ENCODE measurements around the gene SARDH. TPM values are rescaled to one million over a fixed set of nuclear protein-coding genes. Genes with fewer than 3 reads are reported as not detected.

The SARDH gene
- total and polyA plus RNA-seq, 4 donors, result 0.84 to 3.0 (median 2.0) TPM; not detected in 1

DNA sequence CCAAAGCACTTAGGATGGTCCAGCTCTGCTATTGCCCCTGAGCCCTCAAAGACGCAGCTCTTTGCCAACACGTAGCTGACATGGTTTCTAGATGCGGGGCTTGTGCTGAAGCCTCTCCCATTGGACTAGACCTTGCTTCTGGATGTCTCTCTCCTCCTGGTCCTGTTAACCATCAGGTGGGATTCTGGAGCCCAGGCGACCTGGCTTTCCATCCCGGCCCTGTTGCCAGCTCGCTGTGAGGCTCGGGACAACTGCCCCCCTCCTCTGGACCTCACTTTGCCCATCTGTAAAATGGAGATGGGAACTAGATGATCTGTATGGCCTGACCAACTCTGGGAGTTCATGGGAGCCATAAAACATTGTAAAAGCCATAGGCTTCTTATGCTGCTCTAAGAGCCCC lies 98.0 kb downstream of the SARDH start:
- Histone ChIP-seq H3K9me3 (ENCODE audit: control insufficient read depth, low read length) (no peaks in the 10 kb centered on the region), H3K4me3 (ENCODE audit: low read length in 2 of 2) (no peak overlapping the region), H3K4me1 (ENCODE audit: control insufficient read depth in 1 of 2, insufficient read depth in 2 of 2, low read length in 2 of 2) (no peaks in the 10 kb centered on the region), H3K36me3 (ENCODE audit: control insufficient read depth in 1 of 2, insufficient read depth in 2 of 2, low read length in 1 of 2) (no peaks in the 10 kb centered on the region), H3K27me3 (ENCODE audit: control insufficient read depth in 1 of 2, insufficient read depth in 2 of 2, low read length in 1 of 2) (no peaks in the 10 kb centered on the region), H3K27ac (ENCODE audit: low read depth in 1 of 2, low read length in 2 of 2) (no peak overlapping the region)
- DNase-seq (no peak), ATAC-seq (ENCODE audit: low FRiP score) (no peak)
- 81 to 85% methylated on average over 7 of the region's 7 CpGs for WGBS, 2 donors
- intact Hi-C loops (cut with DNase I), result no loop called here

DNA sequence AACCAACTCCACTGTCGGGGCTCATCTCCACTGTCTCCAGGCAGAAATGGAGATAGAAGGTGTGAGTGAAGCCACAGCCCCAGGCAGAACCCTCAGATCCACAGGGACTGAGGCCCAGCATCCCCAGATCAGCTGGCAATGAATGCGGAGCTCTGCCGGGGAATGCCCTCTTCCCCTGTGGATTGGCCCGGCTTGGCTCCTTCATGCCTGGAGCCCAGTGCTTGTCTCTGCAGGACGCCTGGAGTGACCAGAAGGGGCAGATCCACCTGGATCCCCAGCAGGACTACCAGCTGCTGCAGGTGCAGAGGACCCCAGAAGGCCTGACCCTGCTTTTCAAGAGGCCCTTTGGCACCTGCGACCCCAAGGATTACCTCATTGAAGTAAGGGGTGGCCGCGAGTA lies 98.5 kb downstream of the SARDH start:
- Histone ChIP-seq H3K36me3 (ENCODE audit: control insufficient read depth in 1 of 2, insufficient read depth in 2 of 2, low read length in 1 of 2) (no peaks in the 10 kb centered on the region), H3K4me3 (ENCODE audit: low read length in 2 of 2) (no peak overlapping the region), H3K9me3 (ENCODE audit: control insufficient read depth, low read length) (no peaks in the 10 kb centered on the region), H3K4me1 (ENCODE audit: control insufficient read depth in 1 of 2, insufficient read depth in 2 of 2, low read length in 2 of 2) (no peaks in the 10 kb centered on the region), H3K27me3 (ENCODE audit: control insufficient read depth in 1 of 2, insufficient read depth in 2 of 2, low read length in 1 of 2) (no peaks in the 10 kb centered on the region), H3K27ac (ENCODE audit: low read depth in 1 of 2, low read length in 2 of 2) (no peak overlapping the region)
- ATAC-seq (ENCODE audit: low FRiP score) (no peak), DNase-seq (no peak)
- WGBS, 2 donors, result 81 to 84% methylated on average over 8 of the region's 8 CpGs
- intact Hi-C loops (cut with DNase I), result no loop called here

DNA sequence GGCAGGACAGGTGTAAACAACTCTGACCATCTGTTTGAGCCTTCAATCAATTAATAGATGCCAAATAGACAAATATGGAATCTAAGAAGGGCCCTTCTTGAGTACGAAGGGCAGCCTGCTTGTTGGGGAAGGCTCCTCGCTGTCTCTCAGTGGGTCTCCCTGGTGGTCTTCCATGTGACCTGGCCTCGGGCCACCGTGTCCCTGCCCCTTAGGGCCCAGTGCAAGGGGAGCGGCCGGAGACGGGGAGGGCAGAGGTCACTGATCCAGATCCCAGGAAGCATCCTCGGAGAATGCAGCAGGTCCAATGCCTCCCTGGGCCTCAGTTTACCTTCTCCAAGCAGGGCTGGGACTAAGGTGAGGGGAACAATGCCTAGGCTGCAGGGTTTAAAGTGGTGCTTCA lies 99.4 kb downstream of the SARDH start:
- H3K4me3 ChIP-seq (ENCODE audit: low read length in 2 of 2), result no peak overlapping the region
- no peak for DNase-seq
- WGBS, 2 donors, result 56 to 68% methylated on average over 8 of the region's 8 CpGs
- H3K27me3 ChIP-seq (ENCODE audit: control insufficient read depth in 1 of 2, insufficient read depth in 2 of 2, low read length in 1 of 2), result no peaks in the 10 kb centered on the region
- no peak overlapping the region for H3K27ac ChIP-seq (ENCODE audit: low read depth in 1 of 2, low read length in 2 of 2)
- intact Hi-C loops (cut with DNase I), result no loop called here
- ATAC-seq (ENCODE audit: low FRiP score), result no peak
- H3K4me1 ChIP-seq (ENCODE audit: control insufficient read depth in 1 of 2, insufficient read depth in 2 of 2, low read length in 2 of 2), result no peaks in the 10 kb centered on the region
- H3K9me3 ChIP-seq (ENCODE audit: control insufficient read depth, low read length), result no peaks in the 10 kb centered on the region
- no peaks in the 10 kb centered on the region for H3K36me3 ChIP-seq (ENCODE audit: control insufficient read depth in 1 of 2, insufficient read depth in 2 of 2, low read length in 1 of 2)

GRCh38 chr9:133638076-133638475 lies 100.1 kb downstream of the SARDH start:
- ATAC-seq (ENCODE audit: low FRiP score) (no peak), DNase-seq (no peak)
- H3K4me3 ChIP-seq (ENCODE audit: low read length in 2 of 2), result no peak overlapping the region
- no peaks in the 10 kb centered on the region for H3K36me3 ChIP-seq (ENCODE audit: control insufficient read depth in 1 of 2, insufficient read depth in 2 of 2, low read length in 1 of 2)
- H3K27ac ChIP-seq (ENCODE audit: low read depth in 1 of 2, low read length in 2 of 2), result no peak overlapping the region
- H3K4me1 ChIP-seq (ENCODE audit: control insufficient read depth in 1 of 2, insufficient read depth in 2 of 2, low read length in 2 of 2), result no peaks in the 10 kb centered on the region
- 50 to 51% methylated on average over 8 of the region's 8 CpGs for WGBS, 2 donors
- intact Hi-C loops (cut with DNase I), result no loop called here
- no peaks in the 10 kb centered on the region for H3K27me3 ChIP-seq (ENCODE audit: control insufficient read depth in 1 of 2, insufficient read depth in 2 of 2, low read length in 1 of 2)
- no peaks in the 10 kb centered on the region for H3K9me3 ChIP-seq (ENCODE audit: control insufficient read depth, low read length)

DNA sequence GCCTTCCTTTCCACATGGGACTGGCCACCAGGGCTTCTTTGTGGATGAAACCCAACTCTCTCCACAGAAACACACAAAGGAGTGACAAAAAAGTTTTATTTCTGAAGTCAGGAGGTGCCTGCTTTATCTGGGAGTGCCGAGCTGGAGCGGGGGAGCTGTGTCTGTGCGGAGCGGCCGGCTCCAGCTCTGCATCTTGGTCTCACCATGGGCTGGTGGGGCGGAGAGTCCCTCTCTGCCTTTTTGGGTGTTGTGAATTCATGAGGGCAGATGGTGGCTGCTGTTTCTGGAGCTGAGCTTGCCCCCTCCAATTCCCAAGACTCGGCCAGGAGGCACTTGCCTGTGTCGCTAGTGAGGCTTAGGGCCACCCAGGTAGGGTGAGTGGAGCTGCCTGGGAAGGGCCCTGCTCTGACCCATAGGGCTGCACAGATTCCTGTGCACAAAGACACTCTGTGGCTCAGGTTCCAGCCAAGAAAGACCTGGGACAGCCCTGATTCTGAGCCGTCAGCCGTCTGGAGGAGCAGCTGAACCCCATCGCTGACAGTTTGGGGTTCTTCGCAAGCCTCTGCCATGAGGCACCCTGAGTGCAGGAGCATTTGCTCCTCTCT lies 100.6 kb downstream of the SARDH start:
- Histone ChIP-seq H3K36me3 (ENCODE audit: control insufficient read depth in 1 of 2, insufficient read depth in 2 of 2, low read length in 1 of 2) (no peaks in the 10 kb centered on the region), H3K9me3 (ENCODE audit: control insufficient read depth, low read length) (no peaks in the 10 kb centered on the region), H3K27me3 (ENCODE audit: control insufficient read depth in 1 of 2, insufficient read depth in 2 of 2, low read length in 1 of 2) (no peaks in the 10 kb centered on the region), H3K4me1 (ENCODE audit: control insufficient read depth in 1 of 2, insufficient read depth in 2 of 2, low read length in 2 of 2) (no peaks in the 10 kb centered on the region), H3K27ac (ENCODE audit: low read depth in 1 of 2, low read length in 2 of 2) (no peak overlapping the region), H3K4me3 (ENCODE audit: low read length in 2 of 2) (no peak overlapping the region)
- WGBS, 2 donors, result 44 to 54% methylated on average over 12 of the region's 12 CpGs
- intact Hi-C loops (cut with DNase I), result no loop called here
- no peak for ATAC-seq (ENCODE audit: low FRiP score)
- no peak for DNase-seq

- H3K36me3 ChIP-seq (ENCODE audit: control insufficient read depth in 1 of 2, insufficient read depth in 2 of 2, low read length in 1 of 2), result no peaks in the 10 kb centered on the region
- no peaks in the 10 kb centered on the region for H3K9me3 ChIP-seq (ENCODE audit: control insufficient read depth, low read length)
- ATAC-seq (ENCODE audit: low FRiP score) (no peak), DNase-seq (no peak)
- intact Hi-C loops (cut with DNase I), result no loop called here
- H3K27me3 ChIP-seq (ENCODE audit: control insufficient read depth in 1 of 2, insufficient read depth in 2 of 2, low read length in 1 of 2), result no peaks in the 10 kb centered on the region
- no peaks in the 10 kb centered on the region for H3K4me1 ChIP-seq (ENCODE audit: control insufficient read depth in 1 of 2, insufficient read depth in 2 of 2, low read length in 2 of 2)
- no peak overlapping the region for H3K4me3 ChIP-seq (ENCODE audit: low read length in 2 of 2)
- H3K27ac ChIP-seq (ENCODE audit: low read depth in 1 of 2, low read length in 2 of 2), result no peak overlapping the region
- 83% methylated on average over 12 of the region's 12 CpGs for whole genome bisulfite sequencing, 2 donors
Measured at GRCh38 chr9:133636902-133637301, 101.2 kb downstream of the SARDH start.

- Histone ChIP-seq H3K4me3 (ENCODE audit: low read length in 2 of 2) (no peak within 1 kb of the TSS), H3K9me3 (ENCODE audit: control insufficient read depth, low read length) (no peaks in the 10 kb centered on the region), H3K27me3 (ENCODE audit: control insufficient read depth in 1 of 2, insufficient read depth in 2 of 2, low read length in 1 of 2) (no peaks in the 10 kb centered on the region), H3K4me1 (ENCODE audit: control insufficient read depth in 1 of 2, insufficient read depth in 2 of 2, low read length in 2 of 2) (no peaks in the 10 kb centered on the region), H3K36me3 (ENCODE audit: control insufficient read depth in 1 of 2, insufficient read depth in 2 of 2, low read length in 1 of 2) (no peaks in the 10 kb centered on the region), H3K27ac (ENCODE audit: low read depth in 1 of 2, low read length in 2 of 2) (no peak within 1 kb of the TSS)
- 83 to 88% methylated on average over 24 of the region's 24 CpGs for WGBS, 2 donors
- ATAC-seq (ENCODE audit: low FRiP score) (no peak), DNase-seq (no peak)
- intact Hi-C loops (cut with DNase I), result no loop called here
Measured at GRCh38 chr9:133635533-133636531, 102.3 kb downstream of the SARDH start, which contains the start of gene DBH. Gene DBH, plus strand, starts transcription at chr9:133636363. Its CDS starts 9 bp downstream, at chr9:133636372.

DNA sequence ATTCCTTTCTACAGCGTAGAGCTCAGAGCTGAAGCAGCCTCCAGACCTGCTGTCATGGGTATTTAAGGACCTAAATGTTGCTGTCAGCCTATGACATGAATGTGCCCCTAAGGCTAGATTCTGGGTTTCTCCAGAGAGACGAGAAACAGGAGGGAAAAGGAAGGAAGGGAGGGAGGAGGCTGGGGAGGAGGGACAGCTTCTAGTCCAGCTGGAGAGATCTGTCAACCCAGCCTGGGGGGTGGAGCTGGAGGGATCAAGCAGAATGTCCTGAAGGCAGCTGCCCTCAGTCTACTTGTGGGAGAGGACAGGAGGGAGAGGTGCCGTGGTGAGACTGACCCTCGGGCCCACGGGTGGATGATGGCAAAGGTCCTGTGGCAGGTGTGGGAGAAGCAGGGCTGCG lies 103.1 kb downstream of the SARDH start:
- Histone ChIP-seq H3K4me1 (ENCODE audit: control insufficient read depth in 1 of 2, insufficient read depth in 2 of 2, low read length in 2 of 2) (no peaks in the 10 kb centered on the region), H3K36me3 (ENCODE audit: control insufficient read depth in 1 of 2, insufficient read depth in 2 of 2, low read length in 1 of 2) (no peaks in the 10 kb centered on the region), H3K9me3 (ENCODE audit: control insufficient read depth, low read length) (no peaks in the 10 kb centered on the region), H3K4me3 (ENCODE audit: low read length in 2 of 2) (no peak overlapping the region), H3K27ac (ENCODE audit: low read depth in 1 of 2, low read length in 2 of 2) (no peak overlapping the region), H3K27me3 (ENCODE audit: control insufficient read depth in 1 of 2, insufficient read depth in 2 of 2, low read length in 1 of 2) (no peaks in the 10 kb centered on the region)
- WGBS, 2 donors, result 51 to 55% methylated on average over 6 of the region's 6 CpGs
- DNase-seq, result no peak
- ATAC-seq (ENCODE audit: low FRiP score), result no peak
- intact Hi-C loops (cut with DNase I), result no loop called here

Measured in aorta (tissue), 5 donors.